GM21737 (cell line): ENCODE data around the gene EFCAB6.
"Not testable (repeated sequence)": the region's sequence is repeated elsewhere in the genome, so short reads cannot be mapped to it uniquely, and the experiment has no call there.

Experiments
- ATAC-seq: cut with Tn5 transposase; IDR thresholded peaks from one replicate; pipeline ENCODE4 v1.9.1; 2021; ENCODE audit warnings: mild to moderate bottlenecking, moderate library complexity; ENCODE audit not compliant: unreplicated experiment

The EFCAB6 gene

DNA sequence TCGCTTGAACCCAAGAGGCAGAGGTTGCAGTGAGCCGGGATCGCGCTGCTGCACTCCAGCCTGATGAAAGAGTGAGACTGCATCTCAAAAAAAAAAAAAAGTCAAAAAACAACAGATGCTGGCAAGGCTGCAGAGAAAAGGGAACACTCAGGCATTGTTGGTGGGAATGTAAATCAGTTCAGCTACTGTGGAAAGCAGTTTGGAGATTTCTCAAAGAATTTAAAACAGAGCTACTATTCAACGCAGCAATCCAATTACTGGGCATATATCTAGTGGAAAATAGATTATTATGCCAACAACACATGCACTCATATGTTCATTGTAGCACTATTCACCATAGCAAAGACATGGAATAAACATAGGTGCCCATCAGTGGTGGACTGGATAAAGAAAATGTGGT is 89.7 kb downstream of the EFCAB6 start:
- ATAC-seq = no peak

DNA sequence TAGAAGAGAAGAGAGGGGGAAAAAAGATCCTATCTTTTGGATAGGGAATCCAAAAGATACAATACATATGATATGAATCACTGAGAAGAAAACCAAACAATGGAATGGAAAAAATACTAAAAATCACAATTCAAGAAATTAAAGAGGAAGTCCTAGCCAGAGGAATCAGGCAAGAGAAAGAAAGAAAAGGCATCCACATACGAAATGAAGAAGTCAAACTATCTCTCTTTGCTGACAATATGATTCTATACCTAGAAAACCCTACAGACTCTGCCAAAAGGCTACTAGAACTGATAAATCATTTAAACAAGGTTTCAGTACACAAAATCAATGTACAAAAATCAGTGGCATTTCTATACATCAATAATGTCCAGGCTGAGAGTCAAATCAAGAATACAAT is 91.4 kb downstream of the EFCAB6 start:
- no peak for ATAC-seq

DNA sequence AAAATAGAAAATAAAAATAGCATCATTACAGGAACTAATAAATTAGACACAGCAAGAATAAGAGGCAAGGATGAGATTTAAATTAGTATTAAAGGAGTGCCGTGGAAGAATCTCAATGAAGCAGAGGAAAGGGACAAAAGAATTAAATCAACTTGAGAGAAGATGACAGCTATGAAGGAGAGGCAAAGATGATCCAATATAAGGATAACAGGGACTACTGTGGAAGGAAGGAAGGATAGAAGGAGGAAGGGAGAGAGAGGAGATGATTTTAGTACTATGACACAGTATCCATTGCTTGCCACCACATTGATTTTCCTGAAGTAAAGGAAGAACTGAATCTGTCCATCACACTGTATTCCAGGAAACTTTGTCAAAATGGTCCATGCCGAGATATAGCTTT is 98.0 kb downstream of the EFCAB6 start:
- ATAC-seq = no peak

DNA sequence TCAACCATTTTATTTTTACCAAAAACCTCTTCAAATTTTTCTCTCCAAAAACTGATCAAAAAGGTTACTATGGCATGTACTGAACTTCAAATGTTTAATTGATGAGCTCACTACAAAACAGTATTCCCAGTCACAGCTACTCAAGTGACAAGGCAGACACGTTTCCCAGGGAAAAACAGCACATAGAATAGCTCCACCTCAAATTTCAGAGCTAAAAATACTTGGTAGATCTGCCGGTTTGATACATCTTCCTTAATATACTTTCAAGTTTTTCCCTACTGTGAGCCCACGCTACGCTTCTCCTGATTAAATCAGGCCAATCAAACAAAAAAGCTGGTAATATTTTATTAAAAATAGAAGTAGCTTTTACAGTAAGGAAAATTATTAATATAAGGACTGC is 100.4 kb downstream of the EFCAB6 start:
- no peak for ATAC-seq

DNA sequence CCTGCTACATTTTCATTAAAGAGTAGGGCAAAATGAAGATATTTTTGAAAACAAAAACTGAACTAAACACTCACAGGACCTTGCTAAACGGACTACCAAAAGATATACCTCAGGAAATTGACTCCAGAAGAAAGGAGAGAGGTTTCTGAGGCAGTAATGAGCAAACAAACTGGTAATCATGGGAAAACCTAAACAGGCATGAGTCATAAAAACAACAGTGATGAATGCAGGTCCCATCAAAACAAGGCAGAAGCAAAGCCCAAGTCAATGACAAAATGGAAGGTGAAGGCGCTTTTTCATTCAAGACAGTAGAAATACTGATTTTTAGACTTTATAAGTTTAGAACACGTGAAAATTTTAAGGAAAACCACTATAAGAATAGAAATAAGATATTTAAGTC is 104.5 kb downstream of the EFCAB6 start:
- no peak for ATAC-seq

DNA sequence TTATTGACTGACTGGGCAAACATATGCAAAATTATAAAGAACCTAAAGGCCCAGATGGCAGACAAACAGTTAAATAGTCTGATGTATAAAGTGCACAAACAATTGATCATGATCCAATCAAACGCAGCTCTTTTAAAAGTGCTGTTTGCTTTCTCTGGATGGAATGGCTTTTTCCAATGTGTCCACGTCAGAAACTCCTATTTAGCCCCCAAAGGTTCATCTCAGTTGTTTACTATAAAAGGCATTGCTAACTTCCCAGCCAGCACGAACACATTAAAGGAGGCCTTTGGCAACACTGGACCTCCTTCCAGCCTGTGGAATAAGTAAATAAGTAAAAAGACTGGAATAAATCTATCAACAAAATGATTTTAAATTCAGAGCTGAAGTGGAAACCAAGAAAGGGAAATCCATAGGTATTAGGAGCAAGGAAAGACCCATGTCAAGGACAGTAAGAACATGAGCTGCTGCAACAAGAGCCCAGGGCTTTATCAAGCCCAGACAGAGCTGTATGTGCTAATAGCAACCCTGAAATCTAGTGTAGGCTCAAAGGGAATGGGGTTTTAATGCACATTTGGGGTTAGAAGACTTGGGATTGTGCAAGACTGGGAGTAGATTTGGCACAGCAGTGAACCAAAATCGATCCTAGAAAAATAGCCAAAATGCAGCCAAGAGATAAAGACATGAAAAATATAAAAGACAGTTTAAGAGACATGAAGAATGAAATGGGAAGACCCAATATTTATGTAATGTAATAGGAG is 105.4 kb downstream of the EFCAB6 start:
- no peak for ATAC-seq

DNA sequence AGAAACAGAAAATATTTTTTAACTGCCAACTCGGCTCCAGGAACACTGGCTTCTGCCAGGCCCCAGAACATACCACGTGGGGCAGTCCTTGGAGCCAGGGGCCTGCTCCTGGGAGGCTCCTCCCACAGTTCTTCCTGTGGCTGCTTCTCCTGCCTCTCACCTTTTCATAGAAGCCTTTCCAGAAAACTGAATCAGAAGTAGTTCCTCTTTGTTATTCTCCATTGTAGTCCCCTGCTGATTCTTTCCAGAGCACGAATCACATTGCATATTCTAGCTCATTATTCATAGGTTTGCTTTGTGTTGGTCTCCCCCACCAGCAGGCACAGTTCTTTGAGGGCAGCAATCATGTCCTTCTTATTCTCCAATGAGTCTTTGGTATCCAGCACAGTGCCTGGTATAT is 106.0 kb downstream of the EFCAB6 start:
- no peak for ATAC-seq

DNA sequence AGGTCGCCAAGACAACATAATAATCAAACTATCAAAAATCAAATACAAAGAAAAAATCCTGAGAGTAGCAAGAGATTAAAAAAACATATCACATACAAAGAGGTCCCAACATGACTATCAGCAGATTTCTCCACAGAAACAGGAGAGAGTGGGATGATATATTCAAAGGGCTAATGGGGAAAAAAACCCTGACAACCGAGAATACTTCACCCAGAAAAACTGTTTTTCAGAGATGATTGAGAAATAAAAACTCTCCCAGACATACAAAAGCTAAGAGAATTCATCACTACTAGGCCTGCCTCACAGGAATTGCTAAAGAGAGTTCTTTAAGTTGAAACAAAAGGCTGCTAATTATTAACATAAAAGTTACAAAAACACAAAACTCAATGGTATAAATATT is 108.1 kb downstream of the EFCAB6 start:
- no peak for ATAC-seq

DNA sequence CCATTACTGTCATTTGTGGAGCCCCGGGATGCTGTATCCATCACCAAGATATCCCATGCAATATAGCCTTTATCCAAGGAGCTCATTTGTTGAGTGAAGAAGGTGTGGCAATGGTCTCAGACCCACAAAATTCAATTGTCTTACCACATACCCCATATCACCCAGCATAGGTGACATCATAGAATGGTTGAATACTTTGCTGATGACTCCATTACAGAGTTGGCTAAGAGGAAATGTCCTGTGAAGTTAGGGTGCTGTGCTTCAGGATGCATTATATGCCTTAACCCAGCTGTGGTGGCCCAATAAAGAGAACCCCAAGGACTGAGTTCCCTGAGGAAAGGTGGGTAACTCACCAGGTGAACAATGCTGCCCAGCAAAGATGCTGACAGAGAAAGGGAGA is 113.7 kb downstream of the EFCAB6 start:
- ATAC-seq = no peak

DNA sequence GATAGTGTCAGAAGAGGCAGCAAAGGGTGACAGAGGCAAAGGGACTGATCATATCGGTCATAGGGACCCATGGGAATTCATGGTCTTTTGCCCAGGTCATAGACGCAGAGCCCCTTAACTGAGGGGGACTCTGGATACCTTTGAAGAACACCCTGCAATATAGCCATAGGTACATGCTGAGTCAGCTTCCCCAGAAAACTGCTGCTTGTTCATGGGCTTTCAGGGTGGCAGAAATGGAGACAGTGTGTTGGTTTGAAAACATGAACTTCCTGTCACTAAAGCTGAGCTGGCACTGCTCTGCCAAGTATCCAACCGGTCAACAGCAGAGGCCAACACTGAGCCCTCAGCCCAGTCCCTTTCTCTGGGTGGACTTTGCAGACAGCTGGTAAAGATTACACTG is 114.2 kb downstream of the EFCAB6 start:
- no peak for ATAC-seq

DNA sequence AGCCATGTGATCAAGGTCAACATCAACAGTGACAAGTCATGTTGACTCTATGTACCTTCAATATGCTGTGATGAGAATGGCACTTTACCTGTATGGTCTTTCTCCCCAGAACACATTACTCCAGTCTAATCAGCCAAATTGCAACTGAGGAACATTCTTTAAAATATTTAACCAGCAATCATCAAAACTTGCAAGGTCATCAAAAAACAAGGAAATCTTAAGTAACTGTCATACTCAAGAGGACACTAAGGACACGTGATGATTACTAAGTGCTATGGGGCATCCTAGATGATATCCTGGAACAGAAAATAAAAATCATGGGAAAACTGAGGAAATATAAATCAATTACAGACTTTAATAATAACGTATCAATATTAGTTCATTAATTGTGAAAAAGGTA is 118.9 kb downstream of the EFCAB6 start:
- ATAC-seq = no peak

DNA sequence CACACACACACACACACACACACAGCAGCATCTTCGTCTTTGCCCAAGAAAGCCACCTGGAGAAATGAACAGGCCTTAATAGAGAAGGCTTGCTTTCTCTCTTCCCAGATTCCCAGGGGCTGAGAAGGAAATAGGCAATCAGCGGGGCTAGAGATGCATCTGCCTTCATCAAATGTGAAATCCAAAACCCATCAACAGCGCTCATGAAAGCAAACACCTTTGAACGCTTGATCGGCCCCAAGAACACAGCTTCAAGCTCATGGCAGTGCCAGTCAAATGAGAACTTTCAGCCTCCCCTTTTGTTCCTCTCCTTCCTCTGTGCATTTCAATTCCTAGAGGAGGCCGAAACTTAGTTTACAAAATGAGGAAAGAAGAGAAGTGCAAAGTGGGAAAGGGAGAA is 122.7 kb downstream of the EFCAB6 start:
- ATAC-seq = no peak

DNA sequence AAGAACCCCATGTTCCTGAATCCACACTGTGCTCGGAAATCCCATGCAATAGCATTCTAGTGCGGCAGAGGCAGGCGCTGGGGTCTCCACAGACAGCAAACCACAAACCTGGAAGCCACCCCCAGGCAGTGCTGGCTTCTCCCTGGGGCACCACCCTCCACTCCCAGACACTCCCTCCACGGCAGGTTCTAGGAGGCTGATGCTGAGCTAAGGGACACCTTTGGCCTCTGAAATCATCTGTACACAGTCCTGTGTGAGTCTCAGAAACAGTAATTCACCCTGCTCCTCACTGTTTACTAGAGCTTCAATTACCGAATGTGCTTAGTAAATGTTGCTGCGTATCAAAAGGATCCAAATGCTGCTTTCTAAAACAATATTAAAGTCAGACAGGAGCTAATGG is 129.3 kb downstream of the EFCAB6 start:
- ATAC-seq = no peak

DNA sequence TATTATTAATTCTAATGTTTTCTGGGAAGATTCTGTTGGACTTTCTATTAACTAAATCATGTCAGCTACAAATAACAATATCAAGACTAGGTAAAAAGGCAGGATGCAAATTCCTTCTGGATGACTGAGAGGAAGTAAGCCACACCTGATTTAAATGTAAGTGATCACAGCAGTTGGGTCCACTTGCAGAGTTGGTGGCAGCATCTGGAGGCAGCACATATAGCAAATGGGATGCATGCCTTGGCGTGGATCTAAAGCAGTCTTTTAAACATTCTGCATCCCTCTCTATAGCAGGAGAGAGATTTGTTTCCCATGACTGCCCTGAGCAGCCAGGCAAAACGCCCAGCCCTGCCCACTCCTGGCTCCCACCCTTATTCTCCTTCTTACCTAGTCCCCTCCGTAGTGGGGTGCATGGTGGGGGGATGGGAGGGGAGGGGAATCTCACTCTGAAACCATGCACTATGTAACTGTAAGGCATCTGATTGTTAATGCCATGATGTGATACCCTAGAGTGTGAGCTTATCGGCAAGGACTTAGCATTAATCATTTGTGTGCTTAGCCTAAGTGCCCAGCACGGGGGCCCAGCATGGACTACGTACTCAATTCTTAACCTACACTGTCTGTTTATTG is 130.3 kb downstream of the EFCAB6 start:
- no peak for ATAC-seq

DNA sequence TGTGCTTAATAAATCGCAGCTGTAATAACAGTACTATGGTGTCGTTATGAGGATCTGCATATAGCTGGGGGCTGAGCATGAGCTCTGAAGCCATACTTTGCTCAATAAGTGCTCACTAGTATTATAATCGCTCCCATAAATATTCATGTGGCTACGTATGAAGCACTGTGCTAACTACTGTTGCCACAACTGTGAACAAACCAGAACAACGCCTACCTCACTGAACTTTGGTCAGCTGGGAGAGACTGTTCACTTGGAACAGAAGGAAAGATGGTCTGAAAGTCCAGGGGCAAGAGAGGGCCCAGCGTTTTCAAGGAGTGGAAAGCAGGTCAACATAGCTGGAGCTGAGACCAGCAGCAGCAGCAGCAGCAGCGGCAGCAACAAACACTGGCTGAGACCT is 141.6 kb downstream of the EFCAB6 start:
- ATAC-seq = no peak

DNA sequence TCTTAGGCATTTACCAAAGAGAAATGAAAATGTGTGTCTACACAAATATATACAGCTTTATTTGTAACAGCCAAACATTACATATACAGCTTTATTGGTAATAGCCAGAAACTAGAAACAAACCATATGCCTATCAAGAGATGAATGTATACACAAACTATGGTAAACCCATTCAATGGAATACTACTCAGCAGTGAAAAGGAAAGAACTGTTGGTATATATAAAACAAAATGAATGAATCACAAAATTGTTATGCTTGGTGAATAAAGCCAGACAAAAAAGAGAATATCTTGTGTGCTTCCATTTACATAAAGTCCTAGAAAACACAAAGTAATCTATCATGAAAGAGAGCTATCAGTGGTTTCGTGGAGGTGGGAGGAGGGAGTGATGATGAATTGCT is 142.9 kb downstream of the EFCAB6 start:
- ATAC-seq = no peak

DNA sequence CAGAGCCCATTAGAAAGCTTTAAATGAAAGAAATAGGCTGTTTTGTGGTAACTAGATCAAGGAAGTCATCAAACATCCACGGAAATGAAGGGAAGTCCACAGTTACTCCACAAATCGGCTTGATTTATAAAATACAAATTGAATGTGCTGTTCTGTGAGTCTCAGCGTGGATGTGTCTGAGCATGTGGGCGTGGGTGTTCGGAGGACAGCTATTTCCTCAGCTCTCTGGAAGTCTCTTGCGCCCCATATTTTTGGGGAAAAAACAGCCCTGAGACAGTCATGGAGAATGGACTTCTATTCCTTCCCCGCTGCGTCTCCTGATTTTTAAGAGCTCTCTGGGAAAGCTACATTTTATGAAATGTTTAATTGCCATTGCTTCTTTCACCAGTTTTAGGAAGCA is 144.4 kb downstream of the EFCAB6 start:
- ATAC-seq = no peak

DNA sequence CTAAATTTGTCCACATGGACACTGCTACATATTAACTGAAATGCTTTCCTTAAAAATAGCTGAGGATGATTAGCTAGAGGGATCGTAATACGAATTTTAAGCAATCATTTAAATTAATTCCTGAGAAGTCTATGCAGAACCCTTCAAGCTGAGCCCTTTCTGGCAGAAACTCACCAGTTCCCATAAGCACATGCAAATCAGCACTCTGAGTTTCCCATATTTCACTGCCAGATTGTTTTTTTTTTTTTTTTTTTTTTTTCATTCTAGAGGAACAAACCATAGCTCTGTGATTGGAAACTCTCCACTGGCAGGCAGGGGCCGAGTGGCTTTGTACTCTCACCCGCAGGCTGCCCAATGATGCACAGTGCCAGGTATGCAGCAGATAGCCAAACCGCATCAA is 145.6 kb downstream of the EFCAB6 start:
- ATAC-seq = no peak

DNA sequence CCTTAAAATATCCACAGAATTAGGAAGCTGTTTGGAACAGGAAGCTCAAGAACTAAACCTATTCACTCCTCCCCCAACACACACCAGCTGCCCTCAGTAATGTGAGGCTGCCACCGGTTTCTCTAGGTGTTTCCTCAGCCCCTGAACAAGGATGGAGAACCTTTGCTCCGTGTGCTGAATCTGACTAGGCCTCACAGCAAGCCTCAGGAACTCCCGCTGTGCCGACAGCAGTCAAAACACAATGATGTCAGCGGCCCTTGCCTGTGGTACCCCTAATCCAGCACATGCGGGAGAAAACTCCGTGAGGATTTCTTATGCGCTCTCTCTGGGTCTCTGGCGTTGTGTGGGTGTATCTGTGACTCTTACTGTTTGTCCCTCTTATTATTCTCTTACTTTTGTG is 153.3 kb downstream of the EFCAB6 start:
- ATAC-seq = no peak

DNA sequence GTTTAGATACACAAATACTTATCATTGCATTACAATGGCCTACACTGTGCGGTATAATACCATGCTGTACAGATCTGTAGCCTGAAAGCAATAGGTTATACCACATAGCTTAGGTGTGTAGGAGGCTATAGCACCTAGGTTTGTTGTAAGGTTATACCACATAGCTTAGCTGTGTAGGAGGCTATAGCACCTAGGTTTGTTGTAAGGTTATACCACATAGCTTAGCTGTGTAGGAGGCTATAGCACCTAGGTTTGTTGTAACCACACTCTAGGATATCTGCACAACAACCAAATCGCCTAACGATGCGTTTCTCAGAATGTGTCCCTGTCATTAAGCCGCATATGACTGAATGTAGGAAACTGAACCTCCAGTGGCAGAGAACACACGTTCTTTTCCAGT is 155.5 kb downstream of the EFCAB6 start:
- not testable (repeated sequence) for ATAC-seq

DNA sequence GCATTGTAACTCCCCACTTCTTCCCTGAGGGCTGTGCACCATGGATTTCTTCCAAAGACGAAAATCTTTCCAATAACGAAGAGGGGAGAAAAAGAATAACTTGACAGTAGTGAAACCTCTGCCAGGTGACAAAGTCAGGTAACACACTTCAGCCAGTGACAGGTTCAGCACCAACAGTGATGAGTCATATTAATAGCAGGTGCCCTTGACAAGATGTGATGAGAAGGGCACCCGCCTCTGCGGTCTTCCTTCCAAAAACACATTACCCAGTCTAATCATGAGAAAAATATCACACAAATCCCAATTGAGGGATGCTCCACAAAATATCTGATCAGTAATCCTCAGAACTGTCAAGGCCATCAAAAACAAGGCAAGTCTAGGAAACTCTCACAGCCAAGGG is 157.8 kb downstream of the EFCAB6 start:
- ATAC-seq = no peak

DNA sequence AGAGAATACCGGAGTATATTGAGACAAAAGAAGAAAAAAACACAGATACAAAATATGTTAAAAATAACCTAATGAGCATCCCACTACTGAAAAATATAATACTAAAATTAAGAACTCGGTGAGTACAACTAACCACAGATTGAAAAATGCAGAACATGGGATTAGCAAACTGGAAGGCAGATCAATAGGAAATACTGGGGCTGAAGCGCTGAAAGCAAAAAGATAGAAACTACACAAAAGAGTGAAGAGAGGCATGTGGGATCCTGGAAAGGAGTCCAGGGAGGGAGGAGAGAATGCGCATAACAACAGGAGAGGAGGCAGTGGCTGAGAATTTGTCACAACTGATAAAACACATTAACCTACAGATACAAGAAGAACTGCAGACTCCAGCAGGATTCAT is 159.3 kb downstream of the EFCAB6 start:
- ATAC-seq = no peak

DNA sequence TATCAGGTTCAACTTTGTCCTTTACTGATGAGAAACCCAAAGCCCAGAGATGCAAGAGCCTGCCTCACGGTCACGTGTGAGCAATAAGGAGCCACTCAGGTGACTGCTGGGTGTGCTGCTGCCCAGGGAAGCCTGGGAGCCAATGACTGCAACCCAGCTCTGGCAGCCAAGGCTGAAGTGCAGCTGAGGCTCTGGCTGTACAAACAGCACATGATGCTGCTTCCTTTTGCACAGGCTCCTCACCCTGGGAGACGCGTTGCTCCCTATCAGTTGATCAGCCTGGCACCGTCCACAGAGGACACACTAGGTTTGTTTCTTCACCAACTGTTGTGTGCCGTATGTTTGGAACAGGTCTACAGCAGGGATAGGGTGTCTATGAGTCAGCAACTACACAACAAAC is 168.7 kb downstream of the EFCAB6 start:
- ATAC-seq = no peak
